ENCODE results near the gene STRN.

- TF ChIP-seq CTCF (IDR thresholded peaks at IDR 0.05), result no peak
- TF ChIP-seq POLR2AphosphoS5 (IDR thresholded peaks at IDR 0.05), result no peak
- TF ChIP-seq POLR2A (IDR thresholded peaks at IDR 0.05), result no peak
Measured at GRCh38 chr2:36988008-36988407, 21.7 kb upstream of the STRN start.

Measured in breast epithelium (tissue), 3 donors.